HS-5 (cell line): Measurements from ENCODE around the gene ZIC2.
"Not testable (repeated sequence)": the region's sequence is repeated elsewhere in the genome, so short reads cannot be mapped to it uniquely, and the experiment has no call there.

Source experiments
- DNase-seq: peaks from one replicate; pipeline ENCODE4 v3.0.0-alpha.2; 2012; ENCODE audit warnings: low read depth

Gene ZIC2

DNA sequence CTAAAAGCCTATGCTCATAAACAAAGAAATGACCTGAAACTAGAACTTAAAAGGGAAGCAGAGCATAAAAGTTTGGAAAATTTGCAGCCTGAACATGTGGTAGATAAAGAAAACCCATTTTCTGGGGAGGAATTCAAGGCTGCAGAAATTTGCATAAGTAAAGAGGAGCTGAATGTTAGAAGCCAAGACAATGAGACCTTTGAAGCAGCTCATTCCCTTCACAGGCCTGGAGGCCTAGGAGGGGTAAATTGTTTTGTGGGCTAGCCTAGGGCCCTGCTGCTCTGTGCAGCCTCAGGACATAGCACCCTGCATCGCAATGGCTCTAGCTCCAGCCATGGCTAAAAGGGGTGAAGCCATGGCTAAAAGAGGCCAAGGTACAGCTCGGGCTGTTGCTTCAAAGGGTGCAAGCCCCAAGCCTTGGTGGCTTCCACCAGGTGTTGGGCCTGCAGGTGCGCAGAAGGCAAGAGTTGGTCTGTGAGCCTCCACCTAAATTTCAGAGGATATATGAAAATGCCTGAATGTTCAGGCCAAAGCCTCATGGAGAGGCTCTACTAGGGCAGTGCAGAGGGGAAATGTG is 38.3 kb downstream of the ZIC2 start:
- no peak for DNase-seq

GRCh38 chr13:100022798-100023197 is 41.2 kb downstream of the ZIC2 start:
- DNase-seq: no peak

- no peak for DNase-seq
Observed at GRCh38 chr13:100024023-100024422, 42.4 kb downstream of the ZIC2 start.

- no peak for DNase-seq
Observed at GRCh38 chr13:100029933-100030332, 48.3 kb downstream of the ZIC2 start.

- DNase-seq: not testable (repeated sequence)
Observed at GRCh38 chr13:100032642-100033041, 51.1 kb downstream of the ZIC2 start.

- no peak for DNase-seq
Observed at GRCh38 chr13:100035936-100036335, 54.4 kb downstream of the ZIC2 start.
